Measurements from ENCODE around the gene TOP1.

The TOP1 gene

GRCh38 chr20:41134362-41135186 lies 106.0 kb downstream of the TOP1 start:
- DNase-seq = no peak

- DNase-seq = peak; percentile 45
Observed at GRCh38 chr20:41135187-41135887, 106.7 kb downstream of the TOP1 start.

- no peak for DNase-seq
Observed at GRCh38 chr20:41135888-41136679, 107.5 kb downstream of the TOP1 start.

GRCh38 chr20:41136680-41137613 lies 108.3 kb downstream of the TOP1 start, which contains the start of gene PLCG1:
Gene PLCG1, plus strand, starts transcription at chr20:41137543. Its CDS starts 99 bp downstream, at chr20:41137642.
- peak; percentile 80 for DNase-seq

- peak; percentile 37 for DNase-seq
Observed at GRCh38 chr20:41137614-41138474, 109.2 kb downstream of the TOP1 start.

GRCh38 chr20:41138475-41139226 lies 110.0 kb downstream of the TOP1 start:
- no peak for DNase-seq

- no peak for DNase-seq
Observed at GRCh38 chr20:41139227-41140093, 110.8 kb downstream of the TOP1 start.

- no peak for DNase-seq
Observed at GRCh38 chr20:41140226-41141133, 111.9 kb downstream of the TOP1 start.

- no peak for DNase-seq
Observed at GRCh38 chr20:41141153-41141815, 112.7 kb downstream of the TOP1 start.

GRCh38 chr20:41142245-41142644 lies 113.6 kb downstream of the TOP1 start:
- DNase-seq = no peak

- DNase-seq = no peak
Observed at GRCh38 chr20:41142919-41143318, 114.3 kb downstream of the TOP1 start.

GRCh38 chr20:41143354-41143753 lies 114.7 kb downstream of the TOP1 start:
- DNase-seq = no peak

- DNase-seq = no peak
Observed at GRCh38 chr20:41145317-41145716, 116.7 kb downstream of the TOP1 start.

- DNase-seq = no peak
Observed at GRCh38 chr20:41145821-41146620, 117.4 kb downstream of the TOP1 start.

- DNase-seq = peak; percentile 58
Observed at GRCh38 chr20:41147767-41148191, 119.2 kb downstream of the TOP1 start.

- no peak for DNase-seq
Observed at GRCh38 chr20:41148942-41149341, 120.3 kb downstream of the TOP1 start.

- DNase-seq = no peak
Observed at GRCh38 chr20:41150664-41151063, 122.0 kb downstream of the TOP1 start.

All from NCI-H2029 (cell line).